ENCODE results near the gene GTF2IRD1.
A peak's percentile ranks its signal among the peaks of the same experiment; 100 is the strongest.
"Not testable (repeated sequence)": the region's sequence is repeated elsewhere in the genome, so short reads cannot be mapped to it uniquely, and the experiment has no call there.

Gene GTF2IRD1

GRCh38 chr7:74606909-74607510 lies 153.3 kb downstream of the GTF2IRD1 start:
- DNase-seq, result no peak

- peak; percentile 51 for DNase-seq
These were observed 158.5 kb downstream of the GTF2IRD1 start for GRCh38 chr7:74612015-74612829.

- no peak for DNase-seq
These were observed 162.5 kb downstream of the GTF2IRD1 start for GRCh38 chr7:74615933-74616780.

GRCh38 chr7:74617180-74617744 lies 163.6 kb downstream of the GTF2IRD1 start:
- DNase-seq, result no peak

GRCh38 chr7:74619235-74619860 lies 165.6 kb downstream of the GTF2IRD1 start:
- no peak for DNase-seq

- DNase-seq, result no peak
These were observed 168.6 kb downstream of the GTF2IRD1 start for GRCh38 chr7:74622228-74622749.

GRCh38 chr7:74623135-74623534 lies 169.4 kb downstream of the GTF2IRD1 start:
- DNase-seq, result no peak

- peak; percentile 55 for DNase-seq
These were observed 171.7 kb downstream of the GTF2IRD1 start for GRCh38 chr7:74625446-74625845.

GRCh38 chr7:74627661-74628411 lies 174.1 kb downstream of the GTF2IRD1 start:
- DNase-seq, result peak; percentile 59

GRCh38 chr7:74632505-74632904 lies 178.8 kb downstream of the GTF2IRD1 start:
- DNase-seq, result no peak

GRCh38 chr7:74633451-74633921 lies 179.8 kb downstream of the GTF2IRD1 start:
- no peak for DNase-seq

- no peak for DNase-seq
These were observed 184.0 kb downstream of the GTF2IRD1 start for GRCh38 chr7:74637745-74638144.

- DNase-seq, result peak; percentile 22
These were observed 196.3 kb downstream of the GTF2IRD1 start for GRCh38 chr7:74650055-74650454.

GRCh38 chr7:74650493-74651132 lies 196.9 kb downstream of the GTF2IRD1 start:
- not testable (repeated sequence) for DNase-seq

- DNase-seq, result not testable (repeated sequence)
These were observed 197.4 kb downstream of the GTF2IRD1 start for GRCh38 chr7:74651133-74651504.
